NCI-H1436 (cell line): ENCODE results near the gene KIAA1549.
"Not testable (repeated sequence)": the region's sequence is repeated elsewhere in the genome, so short reads cannot be mapped to it uniquely, and the experiment has no call there.

ENCODE experiments used
- DNase-seq: peaks from one replicate; lab custom pipeline; 2025; lab: John Stamatoyannopoulos, UW

The KIAA1549 gene

GRCh38 chr7:138811327-138811726 is 169.9 kb downstream of the KIAA1549 start:
- not testable (repeated sequence) for DNase-seq

- no peak for DNase-seq
Measured at GRCh38 chr7:138809346-138809745, 171.8 kb downstream of the KIAA1549 start.

GRCh38 chr7:138804618-138805017 is 176.6 kb downstream of the KIAA1549 start:
- DNase-seq, result no peak

- DNase-seq, result no peak
Measured at GRCh38 chr7:138802706-138803105, 178.5 kb downstream of the KIAA1549 start.

GRCh38 chr7:138801256-138801655 is 179.9 kb downstream of the KIAA1549 start:
- no peak for DNase-seq

- DNase-seq, result no peak
Measured at GRCh38 chr7:138799336-138800000, 181.7 kb downstream of the KIAA1549 start.

- DNase-seq, result no peak
Measured at GRCh38 chr7:138798836-138799235, 182.4 kb downstream of the KIAA1549 start.

- no peak for DNase-seq
Measured at GRCh38 chr7:138797715-138798320, 183.4 kb downstream of the KIAA1549 start, which contains the start of the genes ATP6V0A4 and TMEM213. TSS of gene ATP6V0A4 (minus strand) at chr7:138798196. CDS start at chr7:138771247, 26,949 bp downstream. TSS of gene TMEM213 (plus strand) at chr7:138797994. CDS start at chr7:138798105, 111 bp downstream.

GRCh38 chr7:138797046-138797445 is 184.1 kb downstream of the KIAA1549 start:
- DNase-seq, result not testable (repeated sequence)

GRCh38 chr7:138796038-138796615 is 185.1 kb downstream of the KIAA1549 start:
- DNase-seq, result no peak

GRCh38 chr7:138785587-138786437 is 195.4 kb downstream of the KIAA1549 start:
- no peak for DNase-seq

GRCh38 chr7:138784692-138785091 is 196.5 kb downstream of the KIAA1549 start:
- DNase-seq, result no peak
